BE2C (cell line): ENCODE measurements around the gene ST6GALNAC3.
"Not testable (repeated sequence)": the region's sequence is repeated elsewhere in the genome, so short reads cannot be mapped to it uniquely, and the experiment has no call there.

Source experiments
- DNase-seq: peaks from one replicate; pipeline ENCODE4 v3.0.0-alpha.2; 2020
- H3K27me3 ChIP-seq: fragments of 250-450 bp; sonication (Bioruptor Pico); 2 replicates; pipeline ENCODE4 v1.5.1; 2020; ENCODE audit warnings: mild to moderate bottlenecking
- H3K36me3 ChIP-seq: fragments of 250-450 bp; sonication (Bioruptor Pico); 2 replicates; pipeline ENCODE4 v1.5.1; 2020; ENCODE audit warnings: mild to moderate bottlenecking
- H3K4me1 ChIP-seq: fragments of 250-450 bp; sonication (Bioruptor Pico); 2 replicates; pipeline ENCODE4 v1.5.1; 2020
- H3K4me3 ChIP-seq: 2 replicates; pipeline ENCODE4 v1.5.1; 2011; ENCODE audit warnings: low read depth, low read length
- H3K9me3 ChIP-seq: fragments of 250-450 bp; sonication (Bioruptor Pico); 2 replicates; pipeline ENCODE4 v1.5.1; 2020
- TF ChIP-seq, protein P1 (sequence below): IDR thresholded peaks from 2 replicates; pipeline ENCODE4 v1.5.1; 2012; ENCODE audit warnings: mild to moderate bottlenecking, low read depth, low read length

Gene ST6GALNAC3

DNA sequence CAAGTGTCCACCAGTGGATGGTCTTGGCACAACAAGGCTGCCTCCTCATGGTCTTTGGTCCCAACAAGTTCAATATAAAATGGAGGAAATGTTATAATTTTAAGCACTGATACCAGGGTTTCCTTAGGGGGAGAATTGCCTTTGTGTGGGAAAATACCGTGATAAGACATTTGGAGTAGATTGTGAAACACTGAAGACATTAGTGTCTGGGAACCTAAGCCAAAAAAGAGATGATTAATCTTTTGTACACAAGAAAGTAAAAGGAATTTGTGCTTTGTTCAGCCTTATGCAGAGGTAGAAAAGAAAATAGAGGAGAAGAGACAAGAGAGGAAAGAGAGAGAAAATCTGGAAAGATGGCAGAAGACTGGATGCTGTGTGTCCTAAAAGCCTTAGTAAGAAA is 36.1 kb downstream of the ST6GALNAC3 start:
- no peak for DNase-seq
- no peaks in the 10 kb centered on the region for H3K9me3 ChIP-seq
- TF ChIP-seq, protein P1, sequence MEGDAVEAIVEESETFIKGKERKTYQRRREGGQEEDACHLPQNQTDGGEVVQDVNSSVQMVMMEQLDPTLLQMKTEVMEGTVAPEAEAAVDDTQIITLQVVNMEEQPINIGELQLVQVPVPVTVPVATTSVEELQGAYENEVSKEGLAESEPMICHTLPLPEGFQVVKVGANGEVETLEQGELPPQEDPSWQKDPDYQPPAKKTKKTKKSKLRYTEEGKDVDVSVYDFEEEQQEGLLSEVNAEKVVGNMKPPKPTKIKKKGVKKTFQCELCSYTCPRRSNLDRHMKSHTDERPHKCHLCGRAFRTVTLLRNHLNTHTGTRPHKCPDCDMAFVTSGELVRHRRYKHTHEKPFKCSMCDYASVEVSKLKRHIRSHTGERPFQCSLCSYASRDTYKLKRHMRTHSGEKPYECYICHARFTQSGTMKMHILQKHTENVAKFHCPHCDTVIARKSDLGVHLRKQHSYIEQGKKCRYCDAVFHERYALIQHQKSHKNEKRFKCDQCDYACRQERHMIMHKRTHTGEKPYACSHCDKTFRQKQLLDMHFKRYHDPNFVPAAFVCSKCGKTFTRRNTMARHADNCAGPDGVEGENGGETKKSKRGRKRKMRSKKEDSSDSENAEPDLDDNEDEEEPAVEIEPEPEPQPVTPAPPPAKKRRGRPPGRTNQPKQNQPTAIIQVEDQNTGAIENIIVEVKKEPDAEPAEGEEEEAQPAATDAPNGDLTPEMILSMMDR: no peak
- no peaks in the 10 kb centered on the region for H3K36me3 ChIP-seq
- H3K27me3 ChIP-seq: no peaks in the 10 kb centered on the region
- H3K4me1 ChIP-seq: no peaks in the 10 kb centered on the region
- no peak overlapping the region for H3K4me3 ChIP-seq

DNA sequence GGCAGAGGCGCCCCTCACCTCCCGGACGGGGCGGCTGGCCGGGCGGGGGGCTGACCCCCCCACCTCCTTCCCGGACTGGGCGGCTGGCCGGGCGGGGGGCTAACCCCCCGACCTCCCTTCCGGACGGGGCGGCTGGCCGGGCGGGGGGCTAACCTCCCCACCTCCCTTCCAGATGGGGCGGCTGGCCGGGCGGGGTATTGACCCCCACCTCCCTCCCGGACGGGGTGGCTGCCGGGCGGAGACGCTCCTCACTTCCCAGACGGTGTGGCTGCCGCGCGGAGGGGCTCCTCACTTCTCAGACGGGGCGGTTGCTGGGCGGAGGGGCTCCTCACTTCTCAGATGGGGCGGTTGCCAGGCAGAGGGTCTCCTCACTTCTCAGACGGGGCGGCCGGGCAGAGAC is 37.8 kb downstream of the ST6GALNAC3 start:
- not testable (repeated sequence) for H3K9me3 ChIP-seq, H3K4me3 ChIP-seq

DNA sequence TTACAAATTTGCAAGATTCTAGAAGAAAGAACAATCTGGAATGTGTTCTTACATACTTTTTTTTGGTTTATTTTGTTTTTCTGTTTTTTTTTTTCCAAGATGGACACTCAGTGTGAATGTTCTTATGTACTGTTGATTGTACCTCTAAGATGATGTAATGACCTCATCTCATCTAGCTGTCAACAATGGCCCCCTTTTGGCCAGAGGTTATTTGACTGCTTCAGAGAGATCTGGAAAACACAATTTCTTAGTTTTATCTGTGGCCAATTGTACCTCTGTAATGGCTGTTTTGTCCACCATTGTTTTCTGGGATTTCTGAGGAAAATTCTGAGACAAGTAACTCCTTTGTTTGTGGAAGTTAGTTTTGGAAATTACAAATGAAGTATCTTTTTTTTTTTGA is 38.9 kb downstream of the ST6GALNAC3 start:
- H3K4me3 ChIP-seq: no peak overlapping the region
- no peaks in the 10 kb centered on the region for H3K27me3 ChIP-seq
- H3K9me3 ChIP-seq: no peaks in the 10 kb centered on the region
- DNase-seq: no peak
- no peaks in the 10 kb centered on the region for H3K36me3 ChIP-seq
- H3K4me1 ChIP-seq: no peaks in the 10 kb centered on the region
- TF ChIP-seq, protein P1: no peak

More for the DNA sequence above, 37.8 kb downstream of the ST6GALNAC3 start:
- DNase-seq, H3K27me3 ChIP-seq, H3K36me3 ChIP-seq, H3K4me1 ChIP-seq: not testable (repeated sequence)

DNA sequence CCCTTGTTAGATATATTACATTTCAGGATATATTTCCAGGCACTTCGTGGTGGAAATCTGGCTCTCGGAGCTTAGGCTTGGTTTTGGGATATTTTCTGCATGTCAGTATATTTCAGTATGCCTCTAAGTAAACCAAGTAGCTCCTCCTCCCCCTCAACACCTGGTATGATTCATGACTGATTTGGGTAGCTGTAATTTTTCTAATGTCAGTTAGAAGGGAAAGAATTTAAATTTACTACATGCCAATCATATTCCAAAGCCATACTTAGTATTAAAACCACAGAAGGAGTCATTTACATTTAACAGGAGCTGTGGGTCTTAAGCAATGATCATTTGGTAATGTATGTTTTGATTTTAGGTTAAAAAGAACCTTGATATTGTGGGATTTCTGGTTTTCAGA is 40.6 kb downstream of the ST6GALNAC3 start:
- no peak overlapping the region for H3K4me3 ChIP-seq
- DNase-seq: no peak
- no peaks in the 10 kb centered on the region for H3K4me1 ChIP-seq
- no peaks in the 10 kb centered on the region for H3K9me3 ChIP-seq
- TF ChIP-seq, protein P1: no peak
- no peaks in the 10 kb centered on the region for H3K27me3 ChIP-seq
- no peaks in the 10 kb centered on the region for H3K36me3 ChIP-seq

DNA sequence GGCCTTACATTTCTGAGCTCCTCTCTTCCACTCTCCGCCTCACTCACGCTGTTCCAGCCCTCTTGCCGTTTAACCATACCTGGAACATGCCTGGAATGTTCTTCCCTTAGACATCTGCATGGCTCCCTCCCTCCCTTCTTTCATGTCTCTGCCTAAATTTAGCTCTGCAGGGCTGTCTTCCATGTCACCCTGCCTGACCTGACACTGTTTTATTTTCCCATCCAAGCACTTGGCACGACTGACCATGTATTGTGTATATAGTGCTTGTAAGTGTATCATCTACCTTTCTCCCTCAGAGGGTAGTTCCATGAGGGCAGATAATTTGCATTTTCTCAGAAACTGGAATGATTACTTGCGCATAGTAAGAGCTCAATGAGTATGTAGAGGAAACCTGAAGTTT is 47.3 kb downstream of the ST6GALNAC3 start:
- DNase-seq: no peak
- H3K9me3 ChIP-seq: no peaks in the 10 kb centered on the region
- H3K4me1 ChIP-seq: no peaks in the 10 kb centered on the region
- TF ChIP-seq, protein P1: no peak
- no peaks in the 10 kb centered on the region for H3K36me3 ChIP-seq
- no peaks in the 10 kb centered on the region for H3K27me3 ChIP-seq
- H3K4me3 ChIP-seq: no peak overlapping the region

DNA sequence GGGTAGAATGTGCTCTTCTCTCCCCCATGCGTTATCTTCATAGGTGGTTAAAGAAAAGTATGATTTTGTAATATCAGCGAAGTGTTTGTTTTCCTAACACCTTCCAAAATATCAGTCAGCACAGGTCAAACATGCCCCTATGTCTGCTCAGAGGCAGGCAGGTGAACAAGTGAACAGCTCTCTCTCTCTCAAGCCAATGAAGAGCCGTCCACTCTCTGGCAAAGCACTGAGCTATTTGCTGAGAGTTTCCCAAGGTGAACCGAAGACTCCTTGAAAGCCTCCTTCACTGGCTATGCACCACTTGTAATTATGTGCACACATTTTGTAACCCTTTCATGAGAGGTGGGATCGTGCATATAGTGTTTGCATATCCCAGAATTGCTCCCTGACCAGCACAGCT is 47.7 kb downstream of the ST6GALNAC3 start:
- TF ChIP-seq, protein P1: no peak
- no peak overlapping the region for H3K4me3 ChIP-seq
- no peak for DNase-seq
- H3K36me3 ChIP-seq: no peaks in the 10 kb centered on the region
- H3K9me3 ChIP-seq: no peaks in the 10 kb centered on the region
- no peaks in the 10 kb centered on the region for H3K27me3 ChIP-seq
- no peaks in the 10 kb centered on the region for H3K4me1 ChIP-seq

DNA sequence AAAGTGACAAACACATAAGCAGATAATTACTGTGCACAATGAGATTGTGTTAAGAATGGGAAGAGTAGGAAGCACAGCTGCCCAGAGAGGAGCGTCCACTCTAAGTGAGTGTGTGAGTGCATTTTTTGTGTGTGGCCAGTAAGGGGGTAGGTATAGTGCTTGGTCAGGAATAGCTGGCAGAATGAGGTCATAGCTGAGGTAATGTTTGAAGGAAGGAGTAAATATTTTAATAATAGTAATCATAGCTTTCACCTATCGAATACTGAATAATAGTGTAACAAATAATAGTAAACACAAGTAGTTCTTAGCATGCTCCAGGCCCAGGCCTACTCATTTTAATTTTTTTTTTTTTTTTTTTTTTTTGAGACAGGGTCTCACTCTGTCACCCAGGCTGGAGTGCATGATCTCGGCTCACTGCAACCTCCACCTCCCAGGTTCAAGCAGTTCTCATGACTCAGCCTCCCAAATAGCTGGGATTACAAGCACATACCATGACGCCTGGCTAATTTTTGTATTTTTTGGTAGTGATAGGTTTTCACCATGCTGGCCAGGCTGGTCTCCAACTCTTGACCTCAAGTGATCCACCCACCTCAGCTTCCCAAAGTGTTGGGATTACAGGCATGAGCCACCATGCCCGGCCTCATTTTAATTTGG is 49.0 kb downstream of the ST6GALNAC3 start:
- not testable (repeated sequence) for DNase-seq, H3K27me3 ChIP-seq, H3K36me3 ChIP-seq, H3K9me3 ChIP-seq, H3K4me1 ChIP-seq, H3K4me3 ChIP-seq
